Body of pancreas (tissue), 4 donors: ENCODE results near the gene GRB10.

Experiments used
- POLR2A ChIP-seq, 3 donors: fragments of 450-650 bp; IDR thresholded peaks; one replicate each; pipeline ENCODE4 v1.6.1; 2016; ENCODE audit warnings: antibody characterized with exemption in 3 of 3, mild to moderate bottlenecking in 2 of 3
- TF ChIP-seq, protein P1 (sequence below), 7 experiments: fragments of 450-650 bp in 4 of 7; fragments of 200-600 bp in 3 of 7; sonication (generic) in 3 of 7; IDR thresholded peaks; one replicate each; pipeline ENCODE4 v1.5.1; 2016 to 2019; ENCODE audit warnings: antibody characterized with exemption in 7 of 7

DNA sequence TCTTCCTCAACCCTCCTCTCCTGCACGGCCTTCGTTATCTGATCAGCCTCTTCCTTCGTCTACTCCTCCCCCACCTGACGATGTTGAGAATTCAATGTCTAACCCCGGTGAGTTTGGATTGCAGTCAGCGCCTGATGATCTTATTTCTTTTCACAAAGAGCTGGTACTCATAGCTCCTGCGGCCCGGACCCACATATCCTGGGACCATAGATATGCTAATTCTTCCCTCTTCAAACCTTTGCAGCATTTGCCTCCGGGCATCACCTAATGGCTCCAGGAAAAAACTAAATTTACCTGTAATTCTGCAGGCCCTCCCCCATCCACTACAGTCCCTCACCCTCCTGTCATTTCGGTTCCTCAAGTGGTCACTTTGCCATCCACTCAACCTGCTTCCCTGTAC, 205.1 kb downstream of the GRB10 start:
- no peak for TF ChIP-seq POLR2A (IDR thresholded peaks at IDR 0.05)
- TF ChIP-seq, protein P1, sequence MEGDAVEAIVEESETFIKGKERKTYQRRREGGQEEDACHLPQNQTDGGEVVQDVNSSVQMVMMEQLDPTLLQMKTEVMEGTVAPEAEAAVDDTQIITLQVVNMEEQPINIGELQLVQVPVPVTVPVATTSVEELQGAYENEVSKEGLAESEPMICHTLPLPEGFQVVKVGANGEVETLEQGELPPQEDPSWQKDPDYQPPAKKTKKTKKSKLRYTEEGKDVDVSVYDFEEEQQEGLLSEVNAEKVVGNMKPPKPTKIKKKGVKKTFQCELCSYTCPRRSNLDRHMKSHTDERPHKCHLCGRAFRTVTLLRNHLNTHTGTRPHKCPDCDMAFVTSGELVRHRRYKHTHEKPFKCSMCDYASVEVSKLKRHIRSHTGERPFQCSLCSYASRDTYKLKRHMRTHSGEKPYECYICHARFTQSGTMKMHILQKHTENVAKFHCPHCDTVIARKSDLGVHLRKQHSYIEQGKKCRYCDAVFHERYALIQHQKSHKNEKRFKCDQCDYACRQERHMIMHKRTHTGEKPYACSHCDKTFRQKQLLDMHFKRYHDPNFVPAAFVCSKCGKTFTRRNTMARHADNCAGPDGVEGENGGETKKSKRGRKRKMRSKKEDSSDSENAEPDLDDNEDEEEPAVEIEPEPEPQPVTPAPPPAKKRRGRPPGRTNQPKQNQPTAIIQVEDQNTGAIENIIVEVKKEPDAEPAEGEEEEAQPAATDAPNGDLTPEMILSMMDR (IDR thresholded peaks at IDR 0.05): no peak
